ENCODE data around the gene NKX6-2. TPM values are rescaled to one million over a fixed set of nuclear protein-coding genes. Genes with fewer than 3 reads are reported as not detected.

The NKX6-2 gene
- total RNA-seq, 4 donors from 2014 or later, result not detected

GRCh38 chr10:132742167-132742836 lies 43.6 kb downstream of the NKX6-2 start:
- H3K4me3 ChIP-seq, result no peak overlapping the region
- no peak for TF ChIP-seq POLR2A (IDR thresholded peaks at IDR 0.05)
- TF ChIP-seq CTCF (IDR thresholded peaks at IDR 0.05), result no peak
- TF ChIP-seq POLR2AphosphoS5 (IDR thresholded peaks at IDR 0.05), result no peak
- TF ChIP-seq EP300 (IDR thresholded peaks at IDR 0.05), result no peak
- peaks cover 5% of the 10 kb centered on the region for H3K36me3 ChIP-seq
- H3K9me3 ChIP-seq, result no peaks in the 10 kb centered on the region
- no peak overlapping the region for H3K27ac ChIP-seq
- H3K27me3 ChIP-seq, result no peaks in the 10 kb centered on the region
- WGBS, result 89% methylated on average over 7 of the region's 27 CpGs
- H3K4me1 ChIP-seq, result no peaks in the 10 kb centered on the region
- DNase-seq (ENCODE audit: low spot score in 2 of 2), result no peak

GRCh38 chr10:132740588-132740987 lies 45.4 kb downstream of the NKX6-2 start:
- Histone ChIP-seq H3K4me3 (no peak overlapping the region), H3K4me1 (no peaks in the 10 kb centered on the region), H3K27ac (no peak overlapping the region), H3K9me3 (no peaks in the 10 kb centered on the region), H3K27me3 (no peaks in the 10 kb centered on the region), H3K36me3 (peaks cover 17% of the 10 kb centered on the region)
- DNase-seq (ENCODE audit: low spot score in 2 of 2), result no peak
- TF ChIP-seq CTCF (IDR thresholded peaks at IDR 0.05) (no peak), POLR2AphosphoS5 (IDR thresholded peaks at IDR 0.05) (no peak), POLR2A (IDR thresholded peaks at IDR 0.05) (no peak), EP300 (IDR thresholded peaks at IDR 0.05) (no peak)
- 87% methylated on average over 6 of the region's 6 CpGs for WGBS

GRCh38 chr10:132739225-132739613 lies 46.7 kb downstream of the NKX6-2 start:
- no peak for DNase-seq (ENCODE audit: low spot score in 2 of 2)
- no peaks in the 10 kb centered on the region for H3K4me1 ChIP-seq
- no peaks in the 10 kb centered on the region for H3K9me3 ChIP-seq
- H3K4me3 ChIP-seq, result no peak overlapping the region
- H3K27ac ChIP-seq, result no peak overlapping the region
- H3K36me3 ChIP-seq, result peaks cover 19% of the 10 kb centered on the region
- H3K27me3 ChIP-seq, result no peaks in the 10 kb centered on the region
- no peak for TF ChIP-seq CTCF (IDR thresholded peaks at IDR 0.05)
- no peak for TF ChIP-seq POLR2AphosphoS5 (IDR thresholded peaks at IDR 0.05)
- no peak for TF ChIP-seq POLR2A (IDR thresholded peaks at IDR 0.05)
- no peak for TF ChIP-seq EP300 (IDR thresholded peaks at IDR 0.05)
- 95% methylated on average over 8 of the region's 14 CpGs for WGBS

- DNase-seq (ENCODE audit: low spot score in 2 of 2), result no peak
- TF ChIP-seq EP300 (IDR thresholded peaks at IDR 0.05), result no peak
- no peak for TF ChIP-seq POLR2AphosphoS5 (IDR thresholded peaks at IDR 0.05)
- no peak for TF ChIP-seq POLR2A (IDR thresholded peaks at IDR 0.05)
- TF ChIP-seq CTCF (IDR thresholded peaks at IDR 0.05), result no peak
- 94% methylated on average over 10 of the region's 25 CpGs for WGBS
- Histone ChIP-seq H3K36me3 (peaks cover 25% of the 10 kb centered on the region), H3K9me3 (no peaks in the 10 kb centered on the region), H3K4me3 (no peak overlapping the region), H3K4me1 (no peaks in the 10 kb centered on the region), H3K27ac (no peak overlapping the region), H3K27me3 (no peaks in the 10 kb centered on the region)
Measured at GRCh38 chr10:132738454-132739224, 47.3 kb downstream of the NKX6-2 start.

GRCh38 chr10:132737390-132738048 lies 48.4 kb downstream of the NKX6-2 start:
- Histone ChIP-seq H3K36me3 (peaks cover 28% of the 10 kb centered on the region), H3K9me3 (no peaks in the 10 kb centered on the region), H3K4me3 (no peak overlapping the region), H3K4me1 (no peaks in the 10 kb centered on the region), H3K27me3 (no peaks in the 10 kb centered on the region), H3K27ac (no peak overlapping the region)
- WGBS, result 89% methylated on average over 14 of the region's 16 CpGs
- DNase-seq (ENCODE audit: low spot score in 2 of 2), result no peak
- no peak for TF ChIP-seq POLR2A (IDR thresholded peaks at IDR 0.05)
- no peak for TF ChIP-seq POLR2AphosphoS5 (IDR thresholded peaks at IDR 0.05)
- TF ChIP-seq EP300 (IDR thresholded peaks at IDR 0.05), result no peak
- TF ChIP-seq CTCF (IDR thresholded peaks at IDR 0.05), result no peak

All from suprapubic skin (tissue), 4 donors.